ENCODE data around the gene EFCAB7. TPM values are rescaled to one million over a fixed set of nuclear protein-coding genes. Genes with fewer than 3 reads are reported as not detected.
A peak's percentile ranks its signal among the peaks of the same experiment; 100 is the strongest.

Gene EFCAB7
- total and polyA plus RNA-seq, 2 of the 13 experiments (the other 11 are each of a cell fraction or from before 2014, with no cell fraction given), result 1.7 to 5.4 TPM

- TF ChIP-seq ZHX2 (IDR thresholded peaks at IDR 0.05; ENCODE audit: low read depth), result no peak
- TF ChIP-seq ZHX2 (CRISPR knock-in tag; IDR thresholded peaks at IDR 0.05; ENCODE audit: borderline replicate concordance), result 0 out of 2 replicates have a peak, but pooled peaks have one; percentile 45
- no peak for TF ChIP-seq ZNF772 (CRISPR knock-in tag; IDR thresholded peaks at IDR 0.05)
- no peak for TF ChIP-seq ZNF652 (CRISPR knock-in tag; IDR thresholded peaks at IDR 0.05; ENCODE audit: borderline replicate concordance, low read depth)
- no peak for TF ChIP-seq ZNF558 (CRISPR knock-in tag; IDR thresholded peaks at IDR 0.05; ENCODE audit: borderline replicate concordance)
- peak; percentile 47 for TF ChIP-seq MED8 (CRISPR knock-in tag; IDR thresholded peaks at IDR 0.05; ENCODE audit: insufficient replicate concordance)
- TF ChIP-seq THRA (CRISPR knock-in tag; IDR thresholded peaks at IDR 0.05; ENCODE audit: borderline replicate concordance), result no peak
- no peak for TF ChIP-seq HMGXB4 (CRISPR knock-in tag; IDR thresholded peaks at IDR 0.05; ENCODE audit: borderline replicate concordance in 1 of 2, low read depth in 1 of 2)
- no peak for TF ChIP-seq LBX2 (CRISPR knock-in tag; IDR thresholded peaks at IDR 0.05; ENCODE audit: borderline replicate concordance)
- TF ChIP-seq RFX5 (IDR thresholded peaks at IDR 0.05; ENCODE audit: low read depth, low read length), result no peak
- no peak for TF ChIP-seq ZNF75D (CRISPR knock-in tag; IDR thresholded peaks at IDR 0.05; ENCODE audit: borderline replicate concordance)
- 0 out of 2 replicates have a peak, but pooled peaks have one; percentile 22 for TF ChIP-seq ZBTB38 (CRISPR knock-in tag; IDR thresholded peaks at IDR 0.05)
- TF ChIP-seq RCOR2 (CRISPR knock-in tag; IDR thresholded peaks at IDR 0.05), result no peak
- no peak for TF ChIP-seq SKIL (CRISPR knock-in tag; IDR thresholded peaks at IDR 0.05; ENCODE audit: borderline replicate concordance)
- TF ChIP-seq KLF9 (CRISPR knock-in tag; IDR thresholded peaks at IDR 0.05; ENCODE audit: low read depth), result no peak
These were observed 69.4 kb downstream of the EFCAB7 start (continued) for GRCh38 chr1:63592536-63593302.
